Cardiac fibroblast (primary cell): ENCODE results near the gene DPEP1.

Experiments used
- DNase-seq, 2 donors: peaks; one replicate each; pipeline versions ENCODE4 v3.0.0 to v3.0.0-alpha.2; 2010; ENCODE audit warnings: low read depth in 2 of 2
- H3K4me3 ChIP-seq, 2 donors: replicated peaks in 1 of 2; 1 replicate in 1 of 2; 2 replicates in 1 of 2; pipeline ENCODE4 v1.5.1; 2011; ENCODE audit warnings: low read depth in 2 of 2, low read length in 2 of 2, mild to moderate bottlenecking in 2 of 2, moderate library complexity in 1 of 2
- CTCF ChIP-seq: IDR thresholded peaks from one replicate; pipeline ENCODE4 v1.5.1; 2011; ENCODE audit warnings: low read depth, mild to moderate bottlenecking, low read length, inconsistent platforms

The DPEP1 gene

GRCh38 chr16:89613954-89614459 is 565 bp downstream of the DPEP1 start:
- H3K4me3 ChIP-seq, result no peak overlapping the region
- no peak for TF ChIP-seq CTCF
- no peak for DNase-seq

- H3K4me3 ChIP-seq, result no peak overlapping the region
- no peak for DNase-seq
- no peak for TF ChIP-seq CTCF
Measured at GRCh38 chr16:89615176-89615575, 1.7 kb downstream of the DPEP1 start.

GRCh38 chr16:89615596-89616090 is 2.2 kb downstream of the DPEP1 start:
- DNase-seq, result peak in 1 of 2 donors; percentile 26
- H3K4me3 ChIP-seq, result no peak overlapping the region
- TF ChIP-seq CTCF, result peak; percentile 76

- TF ChIP-seq CTCF, result no peak
- no peak overlapping the region for H3K4me3 ChIP-seq
- DNase-seq, result no peak
Measured at GRCh38 chr16:89616623-89617022, 3.2 kb downstream of the DPEP1 start.

- TF ChIP-seq CTCF, result no peak
- no peak for DNase-seq
Measured at GRCh38 chr16:89617036-89617435, 3.6 kb downstream of the DPEP1 start.

GRCh38 chr16:89618109-89618998 is 4.9 kb downstream of the DPEP1 start:
- TF ChIP-seq CTCF, result no peak

More at GRCh38 chr16:89617036-89617435, 3.6 kb downstream of the DPEP1 start:
- H3K4me3 ChIP-seq, result no peak overlapping the region

More at GRCh38 chr16:89618109-89618998, 4.9 kb downstream of the DPEP1 start:
- no peak overlapping the region for H3K4me3 ChIP-seq
- peak in 1 of 2 donors; percentile 26 for DNase-seq
